ENCODE results near the gene PRG2. TPM values are rescaled to one million over a fixed set of nuclear protein-coding genes. Genes with fewer than 3 reads are reported as not detected.
A peak's percentile ranks its signal among the peaks of the same experiment; 100 is the strongest.

The PRG2 gene
- polyA plus RNA-seq, 3 donors, result 1.1 TPM; not detected in 2

DNA sequence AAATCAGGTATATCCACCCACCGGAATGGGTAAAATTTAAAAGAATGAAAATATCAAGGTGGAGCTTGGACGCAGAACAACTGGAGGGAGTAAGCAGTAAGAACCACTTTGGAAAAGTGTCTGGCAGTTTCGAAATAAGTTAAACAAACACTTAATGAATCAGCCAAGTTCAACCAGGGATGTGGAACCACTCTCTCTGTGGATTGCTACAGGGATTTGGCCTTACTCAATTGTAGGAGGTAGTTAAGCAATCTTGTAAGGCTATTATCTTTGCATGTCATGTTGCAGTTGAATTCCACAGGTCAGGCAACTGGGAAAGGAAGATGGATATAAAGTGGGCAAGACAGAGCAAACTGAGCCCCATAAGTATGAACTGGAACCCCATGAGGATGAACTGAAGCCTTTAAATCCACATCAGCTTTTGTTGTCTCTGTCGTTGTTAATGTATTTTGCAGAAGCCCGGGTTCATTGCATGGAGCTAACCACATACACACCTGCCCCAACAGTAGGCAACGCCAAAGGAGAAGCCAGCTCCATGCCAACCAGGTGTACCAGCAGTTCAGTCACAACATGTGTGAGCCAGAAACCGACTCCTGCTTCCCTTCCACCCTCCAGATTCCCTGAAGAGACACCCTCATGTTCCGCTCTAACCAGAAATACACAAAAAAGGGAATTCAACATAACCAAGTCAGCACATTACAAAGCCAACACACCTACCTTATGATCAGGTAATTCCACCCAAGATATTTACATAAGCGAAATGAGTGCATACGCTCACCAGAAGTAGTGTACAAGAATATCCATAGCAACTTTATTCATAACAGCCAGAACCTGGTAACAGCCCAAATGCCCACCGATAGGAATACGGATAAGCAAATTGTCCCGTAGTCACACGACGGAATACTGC, 44.4 kb upstream of the PRG2 start:
- Histone ChIP-seq H4K20me1 (ENCODE audit: insufficient read depth, low read length) (no peaks in the 10 kb centered on the region), H3K9me3 (replicated peaks in 1 of 2; ENCODE audit: control insufficient read depth in 1 of 2, insufficient read depth in 1 of 2, low read length in 2 of 2) (no peaks in the 10 kb centered on the region), H3K27ac (ENCODE audit: low read depth in 1 of 2, low read length in 2 of 2) (peak overlapping the region in 1 of 2 donors; percentile 76), H3K4me1 (ENCODE audit: control insufficient read depth in 1 of 2, insufficient read depth in 2 of 2, low read length in 2 of 2) (peaks cover 49% of the 10 kb centered on the region in 2 donors), H3K9ac (ENCODE audit: insufficient read depth, low read length, poor library complexity, severe bottlenecking) (no peak overlapping the region), H2AFZ (ENCODE audit: insufficient read depth, low read depth, low read length, poor library complexity, severe bottlenecking) (no peak overlapping the region), H3K79me2 (ENCODE audit: insufficient read depth, low read length) (no peaks in the 10 kb centered on the region), H3K36me3 (replicated peaks in 1 of 2; ENCODE audit: control insufficient read depth in 1 of 2, insufficient read depth in 2 of 2, low read length in 2 of 2) (no peaks in the 10 kb centered on the region), H3K27me3 (ENCODE audit: control insufficient read depth in 2 of 2, insufficient read depth in 2 of 2, low read length in 2 of 2) (no peaks in the 10 kb centered on the region), H3K4me3 (replicated peaks in 1 of 3; ENCODE audit: low read depth in 2 of 3, low read length in 3 of 3) (peak overlapping the region in 1 of 3 experiments; percentile 17), H3K4me2 (replicated peaks; ENCODE audit: extremely low read depth, low read length, poor library complexity, severe bottlenecking) (peak overlapping the region; percentile 35)
- Mint-ChIP-seq H3K9me3 (peaks cover 0 to 5% (median 0%) of the 10 kb centered on the region in 7 donors), H3K27ac (peak overlapping the region; percentile 74 to 88 (median 80)), H3K27me3 (ENCODE audit: low read depth in 3 of 3) (peaks cover 0 to 5% (median 5%) of the 10 kb centered on the region in 3 donors), H3K4me1 (peaks cover 50% of the 10 kb centered on the region), H3K4me3 (peak overlapping the region in 1 of 2 donors; percentile 4), H3K36me3 (no peaks in the 10 kb centered on the region)
- intact Hi-C loops (cut with micrococcal nuclease), result loop anchor here in 1 of 2 donors (1.0 kb wide), 1 partner anchor 10 kb away; no protein-coding TSS in a partner anchor
- 60% methylated on average over 6 of the region's 15 CpGs for WGBS (ENCODE audit: insufficient coverage)
- peak; percentile 79 to 96 (median 93) for DNase-seq
- TF ChIP-seq CTCF (IDR thresholded peaks at IDR 0.05), result no peak

GRCh38 chr11:57432714-57433163, 42.3 kb upstream of the PRG2 start:
- H3K4me3 ChIP-seq (replicated peaks in 1 of 3; ENCODE audit: low read depth in 2 of 3, low read length in 3 of 3), result peak overlapping the region in 1 of 3 experiments; percentile 27
- H3K27me3 ChIP-seq (ENCODE audit: control insufficient read depth in 2 of 2, insufficient read depth in 2 of 2, low read length in 2 of 2), result no peaks in the 10 kb centered on the region
- peaks cover 48 to 53% of the 10 kb centered on the region in 2 donors for H3K4me1 ChIP-seq (ENCODE audit: control insufficient read depth in 1 of 2, insufficient read depth in 2 of 2, low read length in 2 of 2)
- 0% methylated on average over 7 of the region's 7 CpGs for WGBS (ENCODE audit: insufficient coverage)
- no peaks in the 10 kb centered on the region for H4K20me1 ChIP-seq (ENCODE audit: insufficient read depth, low read length)
- no peaks in the 10 kb centered on the region for H3K36me3 Mint-ChIP-seq
- H3K27ac ChIP-seq (ENCODE audit: low read depth in 1 of 2, low read length in 2 of 2), result peak overlapping the region; percentile 74 to 89
- H3K9me3 ChIP-seq (replicated peaks in 1 of 2; ENCODE audit: control insufficient read depth in 1 of 2, insufficient read depth in 1 of 2, low read length in 2 of 2), result no peaks in the 10 kb centered on the region
- no peaks in the 10 kb centered on the region for H3K36me3 ChIP-seq (replicated peaks in 1 of 2; ENCODE audit: control insufficient read depth in 1 of 2, insufficient read depth in 2 of 2, low read length in 2 of 2)
- no peaks in the 10 kb centered on the region for H3K9me3 Mint-ChIP-seq
- no peak for TF ChIP-seq CTCF (IDR thresholded peaks at IDR 0.05)
- intact Hi-C loops (cut with micrococcal nuclease), result no loop called here
- no peaks in the 10 kb centered on the region for H3K79me2 ChIP-seq (ENCODE audit: insufficient read depth, low read length)
- H3K27ac Mint-ChIP-seq, result peak overlapping the region; percentile 90 to 98 (median 94)
- peaks cover 2% of the 10 kb centered on the region in 3 donors for H3K27me3 Mint-ChIP-seq (ENCODE audit: low read depth in 3 of 3)
- peaks cover 48% of the 10 kb centered on the region for H3K4me1 Mint-ChIP-seq
- peak overlapping the region; percentile 54 for H3K9ac ChIP-seq (ENCODE audit: insufficient read depth, low read length, poor library complexity, severe bottlenecking)
- peak overlapping the region; percentile 68 to 71 for H3K4me3 Mint-ChIP-seq
- H3K4me2 ChIP-seq (replicated peaks; ENCODE audit: extremely low read depth, low read length, poor library complexity, severe bottlenecking), result peak overlapping the region; percentile 22
- no peak overlapping the region for H2AFZ ChIP-seq (ENCODE audit: insufficient read depth, low read depth, low read length, poor library complexity, severe bottlenecking)
- peak; percentile 79 to 96 (median 83) for DNase-seq
